AG04449 (cell line): ENCODE data around the gene HYAL1.

ENCODE experiments used
- CTCF ChIA-PET: fragments of 350-600 bp; formaldehyde crosslinking; extraction: SDS; loops from one replicate; lab custom pipeline; 2021; ENCODE audit warnings: antibody characterized with exemption; lab: Yijun Ruan, JAX
- POLR2A ChIA-PET: fragments of 400-600, 350-600 bp; formaldehyde crosslinking; extraction: SDS; loops from one replicate; lab custom pipeline; 2020; ENCODE audit warnings: antibody characterized with exemption, inconsistent platforms; lab: Yijun Ruan, JAX
- DNase-seq: peaks from one replicate; pipeline ENCODE4 v3.0.0-alpha.2; 2010; ENCODE audit warnings: low read depth, low spot score
- H3K4me3 ChIP-seq: 2 replicates; pipeline ENCODE4 v1.5.1; 2011; ENCODE audit warnings: low read depth, mild to moderate bottlenecking, control low read depth, low read length
- TF ChIP-seq, protein P1 (sequence below): IDR thresholded peaks from one replicate; pipeline ENCODE4 v1.5.1; 2011; ENCODE audit warnings: mild to moderate bottlenecking, moderate library complexity, low read length, control low read depth, inconsistent platforms; ENCODE audit not compliant: insufficient read depth; ENCODE audit errors: missing control alignments

Gene HYAL1

DNA sequence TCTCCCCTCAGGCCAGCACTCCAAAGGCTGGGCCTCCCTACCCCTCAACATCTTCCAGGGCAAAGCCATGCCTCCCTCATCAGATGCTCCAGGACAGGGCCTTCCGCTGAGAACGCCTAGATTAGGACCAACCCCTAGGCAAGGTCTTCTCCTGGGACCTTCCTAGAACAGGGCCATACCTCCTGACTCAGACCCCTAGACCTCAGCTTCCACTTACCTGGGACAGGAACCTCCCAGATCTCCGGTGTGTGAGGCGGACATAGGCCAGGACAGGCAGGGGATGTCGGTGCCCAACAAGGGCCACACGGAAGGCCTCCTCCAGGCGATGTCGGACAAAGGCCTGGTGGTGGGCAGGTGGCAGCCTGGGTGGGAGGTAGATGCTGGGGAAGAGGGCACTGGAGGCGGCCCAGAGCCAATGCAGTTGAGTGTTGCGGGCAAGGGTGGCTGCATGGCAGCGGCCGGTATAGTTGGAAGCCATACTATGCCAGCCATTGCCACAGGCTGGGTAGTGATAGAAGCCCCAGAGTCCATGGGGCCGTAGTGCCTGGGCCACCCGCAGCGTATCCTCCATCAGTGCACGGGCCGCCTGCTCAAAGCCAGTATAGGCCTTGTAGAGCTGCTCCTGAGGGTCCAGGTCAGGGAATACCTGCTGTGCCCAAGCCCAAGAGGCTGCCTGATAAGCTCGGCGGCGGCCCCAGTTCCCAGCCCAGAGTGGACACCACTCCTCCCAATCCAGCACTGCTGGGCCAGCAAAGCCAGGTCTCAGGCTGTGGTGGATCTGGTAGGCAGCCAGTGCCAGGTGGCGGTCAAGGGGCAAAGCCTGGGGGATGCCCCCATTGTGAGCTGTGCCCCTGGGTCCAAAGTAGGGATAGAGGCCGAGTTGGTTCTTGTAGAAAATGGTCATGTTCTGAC lies 8.6 kb downstream of the HYAL1 start:
- DNase-seq: no peak
- no peak overlapping the region for H3K4me3 ChIP-seq
- TF ChIP-seq, protein P1, sequence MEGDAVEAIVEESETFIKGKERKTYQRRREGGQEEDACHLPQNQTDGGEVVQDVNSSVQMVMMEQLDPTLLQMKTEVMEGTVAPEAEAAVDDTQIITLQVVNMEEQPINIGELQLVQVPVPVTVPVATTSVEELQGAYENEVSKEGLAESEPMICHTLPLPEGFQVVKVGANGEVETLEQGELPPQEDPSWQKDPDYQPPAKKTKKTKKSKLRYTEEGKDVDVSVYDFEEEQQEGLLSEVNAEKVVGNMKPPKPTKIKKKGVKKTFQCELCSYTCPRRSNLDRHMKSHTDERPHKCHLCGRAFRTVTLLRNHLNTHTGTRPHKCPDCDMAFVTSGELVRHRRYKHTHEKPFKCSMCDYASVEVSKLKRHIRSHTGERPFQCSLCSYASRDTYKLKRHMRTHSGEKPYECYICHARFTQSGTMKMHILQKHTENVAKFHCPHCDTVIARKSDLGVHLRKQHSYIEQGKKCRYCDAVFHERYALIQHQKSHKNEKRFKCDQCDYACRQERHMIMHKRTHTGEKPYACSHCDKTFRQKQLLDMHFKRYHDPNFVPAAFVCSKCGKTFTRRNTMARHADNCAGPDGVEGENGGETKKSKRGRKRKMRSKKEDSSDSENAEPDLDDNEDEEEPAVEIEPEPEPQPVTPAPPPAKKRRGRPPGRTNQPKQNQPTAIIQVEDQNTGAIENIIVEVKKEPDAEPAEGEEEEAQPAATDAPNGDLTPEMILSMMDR: no peak
- CTCF ChIA-PET: interaction anchor here (1.4 kb wide), 1 partner anchor 48 kb away, joined by 3 read pairs; no protein-coding TSS in a partner anchor
- POLR2A ChIA-PET: no interaction called here

DNA sequence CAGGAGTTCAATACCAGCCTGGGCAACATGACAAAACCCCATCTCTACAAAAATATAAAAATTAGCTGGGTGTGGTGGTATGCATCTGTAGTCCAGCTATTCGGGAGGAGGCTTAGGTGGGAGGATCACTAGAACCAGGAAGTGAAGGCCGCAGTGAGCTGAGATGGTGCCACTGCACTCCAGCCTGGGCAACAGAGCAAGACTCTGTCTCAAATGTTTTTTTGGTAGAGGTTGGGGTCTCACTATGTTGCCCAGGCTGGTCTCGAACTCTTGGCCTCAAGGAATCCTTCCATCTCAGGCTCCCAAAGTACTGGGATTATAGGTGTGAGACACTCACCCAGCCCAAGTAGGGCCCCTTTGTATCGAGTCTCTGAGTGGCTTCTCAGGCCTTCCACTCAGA lies 9.3 kb downstream of the HYAL1 start:
- H3K4me3 ChIP-seq: no peak overlapping the region
- ChIA-PET CTCF (interaction anchor here (1.0 to 7.0 kb wide), 3 partner anchors 48 to 100 kb away, joined by 3 to 31 read pairs (median 3); no protein-coding TSS in a partner anchor), POLR2A (no interaction called here)
- DNase-seq: no peak
- TF ChIP-seq, protein P1: no peak

DNA sequence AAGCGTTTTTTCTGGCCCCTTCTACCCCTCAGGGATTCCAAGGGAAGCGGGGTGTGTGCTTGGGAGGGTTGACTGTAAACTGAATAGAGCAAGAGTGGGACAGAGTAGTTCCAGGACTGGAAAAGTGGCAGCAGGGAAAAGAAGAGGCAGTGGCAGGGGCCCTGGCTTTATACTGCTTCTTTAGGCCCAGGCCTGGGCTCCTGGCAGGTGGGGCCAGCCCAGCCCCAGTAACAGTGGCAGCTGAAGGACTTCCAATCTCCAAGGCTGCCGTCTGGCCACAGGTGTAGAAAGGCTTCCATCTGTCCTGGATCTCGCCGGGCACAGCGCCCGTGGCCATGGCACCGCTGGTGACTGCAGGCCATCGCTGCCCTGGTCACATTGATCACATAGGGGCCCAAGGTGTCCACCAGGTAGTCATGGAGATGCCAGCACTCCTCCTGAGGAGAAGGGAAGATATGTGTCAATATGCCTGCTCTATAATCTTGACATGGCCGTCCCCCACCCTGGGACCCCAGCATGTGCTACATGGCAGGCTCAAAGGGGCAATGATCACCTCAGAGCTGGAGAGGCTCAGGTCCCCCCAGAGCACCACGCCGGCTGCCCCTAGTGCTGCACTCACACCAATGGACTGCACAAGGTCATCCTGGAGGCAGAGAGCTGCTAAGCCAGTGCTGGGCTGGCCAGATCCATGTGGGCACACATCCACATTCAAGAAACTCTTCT lies 10.1 kb downstream of the HYAL1 start:
- ChIA-PET CTCF (interaction anchor here (1.0 to 7.0 kb wide), 4 partner anchors 18 to 100 kb away, joined by 3 to 31 read pairs (median 6); no protein-coding TSS in a partner anchor), POLR2A (interaction anchor here (1.1 to 1.9 kb wide), 2 partner anchors 25 to 34 kb away, joined by 3 to 7 read pairs; partner anchors contain the start of gene TUSC2)
- H3K4me3 ChIP-seq: no peak overlapping the region
- DNase-seq: no peak
- TF ChIP-seq, protein P1: no peak

DNA sequence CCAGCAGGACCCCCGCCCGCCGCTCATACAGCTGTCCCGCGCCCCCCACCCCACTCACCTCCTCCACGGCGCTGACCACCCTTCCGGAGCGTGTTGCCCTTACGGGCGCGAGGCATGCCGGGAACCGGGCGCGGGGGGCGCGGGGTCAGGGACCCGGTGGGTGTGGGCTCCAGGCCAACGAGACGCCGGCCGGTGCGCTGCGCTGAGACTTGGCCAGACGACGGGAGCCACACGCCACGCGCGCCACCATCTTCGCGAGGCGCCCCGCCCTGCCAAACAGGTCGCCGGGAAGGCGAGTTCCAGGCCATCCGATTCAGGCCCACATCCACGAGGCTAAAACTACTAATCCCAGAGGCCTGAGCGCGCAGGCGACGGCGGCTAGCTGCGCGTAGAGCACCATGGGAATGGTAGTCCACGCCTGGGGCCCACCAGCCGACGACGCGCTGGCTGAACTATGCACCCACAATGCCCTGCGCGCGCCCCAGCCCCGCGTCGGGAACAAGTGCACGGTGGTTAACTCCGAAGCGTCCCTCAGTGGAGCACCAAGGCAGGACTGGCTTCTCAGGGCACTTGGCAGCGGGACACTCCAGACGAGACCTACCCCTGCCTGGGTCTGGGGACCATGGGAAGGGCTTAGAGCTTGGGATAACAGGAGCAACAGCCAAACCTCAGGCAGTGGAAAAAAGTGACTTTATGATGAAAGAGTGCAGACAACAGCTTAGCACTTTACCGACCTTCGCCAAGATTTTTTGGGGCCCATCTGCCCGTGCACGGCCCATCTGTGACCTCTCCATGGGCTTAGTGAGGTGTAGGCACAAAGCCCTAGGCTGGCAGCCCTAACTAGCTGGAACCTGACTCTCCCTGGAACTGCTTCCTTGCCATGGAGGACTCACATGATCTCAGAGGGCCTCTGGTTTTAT lies 11.0 kb downstream of the HYAL1 start, which contains the start of gene IFRD2:
IFRD2 (minus strand) TSS at position 271 of the 920 bp plus-strand sequence; CDS start at position 116, 155 bp downstream.
- H3K4me3 ChIP-seq: peak within 1 kb of the TSS; percentile 87
- POLR2A ChIA-PET: interaction anchor here (1.0 to 1.9 kb wide), 5 partner anchors 10 to 57 kb away, joined by 3 to 7 read pairs (median 3); partner anchors contain the start of genes GNAI2 and TUSC2
- DNase-seq: peak; percentile 79
- CTCF ChIA-PET: interaction anchor here (1.5 to 7.0 kb wide), 5 partner anchors 10 to 99 kb away, joined by 3 to 31 read pairs (median 6); no protein-coding TSS in a partner anchor
- TF ChIP-seq, protein P1: no peak

DNA sequence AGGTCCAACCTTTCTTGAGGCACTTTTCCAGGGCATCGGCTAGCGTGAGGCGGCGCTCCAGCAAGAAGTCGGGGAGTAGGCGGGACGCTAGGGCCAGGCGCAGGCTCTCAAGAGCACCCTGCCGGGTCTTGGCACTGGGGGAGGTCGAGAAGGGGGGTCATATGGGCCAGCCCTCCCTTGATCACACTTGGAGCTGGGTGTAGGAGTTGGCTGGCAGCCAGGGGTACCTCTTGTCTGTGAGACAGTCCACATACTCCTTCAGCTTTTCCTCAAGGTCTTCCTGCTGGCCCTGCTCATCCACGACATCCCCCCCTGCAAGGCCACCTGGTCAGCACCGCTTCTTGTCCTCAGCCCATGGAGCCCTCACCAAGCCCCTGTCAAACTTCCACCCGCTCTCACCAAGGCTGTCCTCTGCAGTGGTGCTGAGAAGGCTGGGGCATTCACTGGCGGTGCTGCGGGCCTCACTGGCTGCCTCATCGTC lies 13.2 kb downstream of the HYAL1 start:
- no peak for DNase-seq
- CTCF ChIA-PET: interaction anchor here (1.0 to 7.0 kb wide), 5 partner anchors 8 to 97 kb away, joined by 3 to 31 read pairs (median 6); partner anchors contain the start of genes HYAL3 and NAA80
- POLR2A ChIA-PET: interaction anchor here (1.5 kb wide), 1 partner anchor 10 kb away, joined by 6 read pairs; no protein-coding TSS in a partner anchor
- no peak overlapping the region for H3K4me3 ChIP-seq
- TF ChIP-seq, protein P1: no peak
